Sigmoid colon (tissue), 4 donors: ENCODE results near the gene TRAM1L1.

Source experiments
- EP300 ChIP-seq, 4 donors: sonication (generic); formaldehyde crosslinking; IDR thresholded peaks; one replicate each; pipeline ENCODE4 v1.6.1; 2017; ENCODE audit warnings: antibody characterized with exemption in 4 of 4
- POLR2A ChIP-seq, 2 donors: fragments of 450-650 bp; IDR thresholded peaks; one replicate each; pipeline ENCODE4 v1.6.1; 2016; ENCODE audit warnings: antibody characterized with exemption in 2 of 2, mild to moderate bottlenecking in 2 of 2, moderate library complexity in 2 of 2
- TF ChIP-seq, protein P1 (sequence below), 4 experiments: fragments of 450-650 bp in 3 of 4; fragments of 200-600 bp in 1 of 4; IDR thresholded peaks; one replicate each; pipeline ENCODE4 v1.5.1; 2016 to 2019; ENCODE audit warnings: antibody characterized with exemption in 4 of 4, mild to moderate bottlenecking in 3 of 4, moderate library complexity in 2 of 4

DNA sequence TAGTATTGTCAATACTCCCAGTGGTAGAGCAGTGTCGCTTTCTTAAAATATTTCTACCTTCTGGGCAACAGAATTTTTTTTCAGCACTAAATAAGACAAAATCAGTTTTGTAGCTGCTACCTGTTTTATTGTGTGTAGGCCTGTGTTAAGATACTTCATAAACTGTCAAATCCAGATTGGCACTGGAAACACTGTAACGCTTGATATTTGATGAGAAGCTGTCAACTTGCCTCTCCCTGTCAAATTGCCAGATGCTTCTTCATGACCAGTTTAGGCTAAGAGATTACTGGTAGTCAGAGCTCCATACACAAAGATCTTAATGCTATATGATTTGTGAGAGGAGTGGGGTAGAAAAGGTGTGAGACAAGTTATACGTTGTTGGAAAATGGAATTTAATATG is 17.3 kb downstream of the TRAM1L1 start:
- TF ChIP-seq, protein P1, sequence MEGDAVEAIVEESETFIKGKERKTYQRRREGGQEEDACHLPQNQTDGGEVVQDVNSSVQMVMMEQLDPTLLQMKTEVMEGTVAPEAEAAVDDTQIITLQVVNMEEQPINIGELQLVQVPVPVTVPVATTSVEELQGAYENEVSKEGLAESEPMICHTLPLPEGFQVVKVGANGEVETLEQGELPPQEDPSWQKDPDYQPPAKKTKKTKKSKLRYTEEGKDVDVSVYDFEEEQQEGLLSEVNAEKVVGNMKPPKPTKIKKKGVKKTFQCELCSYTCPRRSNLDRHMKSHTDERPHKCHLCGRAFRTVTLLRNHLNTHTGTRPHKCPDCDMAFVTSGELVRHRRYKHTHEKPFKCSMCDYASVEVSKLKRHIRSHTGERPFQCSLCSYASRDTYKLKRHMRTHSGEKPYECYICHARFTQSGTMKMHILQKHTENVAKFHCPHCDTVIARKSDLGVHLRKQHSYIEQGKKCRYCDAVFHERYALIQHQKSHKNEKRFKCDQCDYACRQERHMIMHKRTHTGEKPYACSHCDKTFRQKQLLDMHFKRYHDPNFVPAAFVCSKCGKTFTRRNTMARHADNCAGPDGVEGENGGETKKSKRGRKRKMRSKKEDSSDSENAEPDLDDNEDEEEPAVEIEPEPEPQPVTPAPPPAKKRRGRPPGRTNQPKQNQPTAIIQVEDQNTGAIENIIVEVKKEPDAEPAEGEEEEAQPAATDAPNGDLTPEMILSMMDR (IDR thresholded peaks at IDR 0.05), result no peak
- TF ChIP-seq EP300 (IDR thresholded peaks at IDR 0.05), result no peak
- no peak for TF ChIP-seq POLR2A (IDR thresholded peaks at IDR 0.05)
